Neuronal stem cell (in vitro differentiated cells): Measurements from ENCODE around the gene SLC25A10.

Source experiments
- DNase-seq: peaks from one replicate; pipeline ENCODE4 v3.0.0-alpha.2; 2013; ENCODE audit warnings: low spot score
- H2AFZ ChIP-seq: one replicate; pipeline ENCODE4 v1.6.1; 2013; ENCODE audit warnings: mild to moderate bottlenecking, low read length, inconsistent platforms
- H2AK5ac ChIP-seq: 2 replicates; pipeline ENCODE4 v1.6.1; 2013; ENCODE audit warnings: low read depth, mild to moderate bottlenecking, inconsistent platforms, low read length, moderate library complexity, mixed read lengths
- H2BK120ac ChIP-seq: 2 replicates; pipeline ENCODE4 v1.6.1; 2013; ENCODE audit warnings: low read depth, mild to moderate bottlenecking, inconsistent platforms, low read length, moderate library complexity, mixed read lengths
- H2BK12ac ChIP-seq: one replicate; pipeline ENCODE4 v1.6.1; 2013; ENCODE audit warnings: low read length, inconsistent platforms
- H2BK15ac ChIP-seq: 2 replicates; pipeline ENCODE4 v1.6.1; 2013; ENCODE audit warnings: mild to moderate bottlenecking, low read length, inconsistent platforms, mixed read lengths
- H2BK5ac ChIP-seq: one replicate; pipeline ENCODE4 v1.6.1; 2013; ENCODE audit warnings: inconsistent platforms, mild to moderate bottlenecking, low read length, moderate library complexity
- H3K14ac ChIP-seq: one replicate; pipeline ENCODE4 v1.6.1; 2013; ENCODE audit warnings: low read length, inconsistent platforms
- H3K18ac ChIP-seq: 2 replicates; pipeline ENCODE4 v1.6.1; 2013; ENCODE audit warnings: low read length, inconsistent platforms
- H3K23ac ChIP-seq: 2 replicates; pipeline ENCODE4 v1.6.1; 2013; ENCODE audit warnings: low read depth, mild to moderate bottlenecking, mixed read lengths, low read length, inconsistent platforms; ENCODE audit not compliant: poor library complexity
- H3K27ac ChIP-seq: replicated peaks from 3 replicates; pipeline ENCODE4 v1.5.1; 2013; ENCODE audit warnings: low read length, inconsistent platforms
- H3K27me3 ChIP-seq, 3 experiments: 2 replicates each; pipeline ENCODE4 v1.6.1; 2013; ENCODE audit warnings: low read length in 3 of 3, mild to moderate bottlenecking in 2 of 3, inconsistent platforms in 1 of 3, low read depth in 1 of 3, mixed read lengths in 1 of 3, moderate library complexity in 1 of 3; ENCODE audit not compliant: control insufficient read depth in 3 of 3, insufficient read depth in 3 of 3
- H3K36me3 ChIP-seq, 2 donors: replicated peaks in 1 of 2; 2 replicates each; pipeline ENCODE4 v1.6.1; 2013; ENCODE audit warnings: low read length in 2 of 2; ENCODE audit not compliant: control insufficient read depth in 2 of 2, insufficient read depth in 2 of 2
- H3K4ac ChIP-seq: 2 replicates; pipeline ENCODE4 v1.6.1; 2013; ENCODE audit warnings: inconsistent platforms, mild to moderate bottlenecking, low read length, moderate library complexity
- H3K4me1 ChIP-seq, 2 donors: 1 replicate in 1 of 2; 2 replicates in 1 of 2; pipeline ENCODE4 v1.6.1; 2013; ENCODE audit warnings: low read length in 2 of 2, low read depth in 1 of 2; ENCODE audit not compliant: control insufficient read depth in 2 of 2, insufficient read depth in 1 of 2
- H3K4me2 ChIP-seq: one replicate; pipeline ENCODE4 v1.6.1; 2013; ENCODE audit warnings: mild to moderate bottlenecking, low read length, inconsistent platforms; ENCODE audit not compliant: insufficient read depth, poor library complexity, severe bottlenecking
- H3K4me3 ChIP-seq, 2 donors: 2 replicates each; pipeline ENCODE4 v1.5.1; 2013; ENCODE audit warnings: low read length in 2 of 2, mild to moderate bottlenecking in 2 of 2, inconsistent platforms in 1 of 2, moderate library complexity in 1 of 2
- H3K79me1 ChIP-seq: one replicate; pipeline ENCODE4 v1.6.1; 2013; ENCODE audit warnings: low read depth, mild to moderate bottlenecking, inconsistent platforms, low read length, moderate library complexity
- H3K9ac ChIP-seq: one replicate; pipeline ENCODE4 v1.6.1; 2013; ENCODE audit warnings: mild to moderate bottlenecking, low read depth, low read length, inconsistent platforms; ENCODE audit not compliant: poor library complexity
- H3K9me3 ChIP-seq, 2 donors: replicated peaks in 1 of 2; 2 replicates each; pipeline versions ENCODE3 to v1.6.1; 2013; ENCODE audit warnings: low read length in 2 of 2, mild to moderate bottlenecking in 2 of 2, inconsistent platforms in 1 of 2, low read depth in 1 of 2, mixed read lengths in 1 of 2, moderate library complexity in 1 of 2; ENCODE audit not compliant: control insufficient read depth in 2 of 2, insufficient read depth in 1 of 2
- H4K8ac ChIP-seq: one replicate; pipeline ENCODE4 v1.6.1; 2013; ENCODE audit warnings: low read depth, mild to moderate bottlenecking, inconsistent platforms, low read length, moderate library complexity
- H4K91ac ChIP-seq: one replicate; pipeline ENCODE4 v1.6.1; 2013; ENCODE audit warnings: low read length, low read depth, mild to moderate bottlenecking, inconsistent platforms; ENCODE audit not compliant: poor library complexity
- WGBS, 2 donors: extraction: QIAGEN DNeasy Blood & Tissue Kit; methylation state at CpG; one replicate each; pipeline ENCODE4 v1.1.7; 2013; ENCODE audit warnings: missing lambda C conversion rate in 2 of 2, mixed read lengths in 1 of 2; ENCODE audit not compliant: insufficient read length in 2 of 2, insufficient replicate concordance in 1 of 2; ENCODE audit errors: extremely low coverage in 2 of 2; 5-methylcytosine and 5-hydroxymethylcytosine counted together

SLC25A10 gene

GRCh38 chr17:81710514-81711308 is 1.4 kb upstream of the SLC25A10 start:
- Histone ChIP-seq H3K27me3 (peaks cover 0 to 14% (median 0%) of the 10 kb centered on the region in 3 experiments), H3K4me2 (peak overlapping the region; percentile 18), H2BK5ac (no peak overlapping the region), H3K4me3 (peak overlapping the region in 1 of 2 donors; percentile 81), H3K9me3 (no peaks in the 10 kb centered on the region), H3K14ac (no peak overlapping the region), H3K4ac (no peak overlapping the region), H2BK15ac (no peak overlapping the region), H2BK120ac (no peak overlapping the region), H3K36me3 (peaks cover 21 to 43% of the 10 kb centered on the region in 2 donors), H3K18ac (peak overlapping the region; percentile 29), H3K79me1 (peaks cover 24% of the 10 kb centered on the region), H3K4me1 (peaks cover 21 to 26% of the 10 kb centered on the region in 2 donors), H4K8ac (no peak overlapping the region), H3K23ac (no peak overlapping the region), H3K9ac (peak overlapping the region; percentile 70), H2BK12ac (no peak overlapping the region), H2AFZ (no peak overlapping the region), H3K27ac (no peak overlapping the region), H4K91ac (no peak overlapping the region), H2AK5ac (peak overlapping the region; percentile 18)
- DNase-seq = no peak
- no CpG with 5 or more reads among the region's 29 CpGs for WGBS, 2 donors

GRCh38 chr17:81712468-81713003 is 452 bp downstream of the SLC25A10 start:
- Histone ChIP-seq H2AFZ (peak overlapping the region; percentile 98), H3K14ac (peak overlapping the region; percentile 82), H2BK5ac (no peak overlapping the region), H3K4ac (no peak overlapping the region), H3K18ac (peak overlapping the region; percentile 94), H3K36me3 (peaks cover 13 to 32% of the 10 kb centered on the region in 2 donors), H3K4me3 (peak overlapping the region; percentile 81 to 96), H2BK12ac (peak overlapping the region; percentile 30), H3K4me1 (peaks cover 21 to 26% of the 10 kb centered on the region in 2 donors), H3K23ac (peak overlapping the region; percentile 91), H2BK120ac (no peak overlapping the region), H3K9ac (peak overlapping the region; percentile 88), H2BK15ac (no peak overlapping the region), H3K27ac (no peak overlapping the region), H3K4me2 (peak overlapping the region; percentile 98), H3K27me3 (peaks cover 0 to 14% (median 0%) of the 10 kb centered on the region in 3 experiments), H3K9me3 (no peaks in the 10 kb centered on the region), H3K79me1 (peaks cover 28% of the 10 kb centered on the region), H4K8ac (no peak overlapping the region), H4K91ac (no peak overlapping the region), H2AK5ac (peak overlapping the region; percentile 86)
- WGBS, 2 donors = no CpG with 5 or more reads among the region's 41 CpGs
- no peak for DNase-seq

GRCh38 chr17:81713004-81713555 is 996 bp downstream of the SLC25A10 start:
- H2AFZ ChIP-seq = peak overlapping the region; percentile 98
- no peaks in the 10 kb centered on the region for H3K9me3 ChIP-seq
- H3K18ac ChIP-seq = peak overlapping the region; percentile 27
- no CpG with 5 or more reads among the region's 18 CpGs for WGBS, 2 donors
- peak overlapping the region; percentile 98 for H3K4me2 ChIP-seq
- no peak overlapping the region for H4K8ac ChIP-seq
- no peak overlapping the region for H3K4ac ChIP-seq
- H2BK120ac ChIP-seq = no peak overlapping the region
- H3K14ac ChIP-seq = peak overlapping the region; percentile 97
- H3K4me1 ChIP-seq = peaks cover 21 to 26% of the 10 kb centered on the region in 2 donors
- peak overlapping the region; percentile 86 for H2AK5ac ChIP-seq
- H2BK12ac ChIP-seq = peak overlapping the region; percentile 30
- no peak overlapping the region for H2BK5ac ChIP-seq
- H4K91ac ChIP-seq = no peak overlapping the region
- H2BK15ac ChIP-seq = peak overlapping the region; percentile 58
- H3K79me1 ChIP-seq = peaks cover 28% of the 10 kb centered on the region
- peak overlapping the region; percentile 91 for H3K23ac ChIP-seq
- H3K27ac ChIP-seq = peak overlapping the region; percentile 27
- H3K27me3 ChIP-seq = peaks cover 0 to 14% (median 0%) of the 10 kb centered on the region in 3 experiments
- H3K36me3 ChIP-seq = peaks cover 10 to 32% of the 10 kb centered on the region in 2 donors
- peak overlapping the region; percentile 88 for H3K9ac ChIP-seq
- no peak for DNase-seq
- H3K4me3 ChIP-seq = peak overlapping the region; percentile 81 to 96
